ENCODE measurements around the gene CTAGE8. TPM values are rescaled to one million over a fixed set of nuclear protein-coding genes. Genes with fewer than 3 reads are reported as not detected.
"Not testable (repeated sequence)": the region's sequence is repeated elsewhere in the genome, so short reads cannot be mapped to it uniquely, and the experiment has no call there.

CTAGE8 gene
- total RNA-seq, 1 donor from 2014 or later = 1.00 TPM

GRCh38 chr7:144287171-144287784 is 18.2 kb upstream of the CTAGE8 start:
- H3K4me3 Mint-ChIP-seq; intact Hi-C loops (cut with micrococcal nuclease); H3K9me3 Mint-ChIP-seq; H3K36me3 Mint-ChIP-seq (ENCODE audit: low read depth); H3K27me3 Mint-ChIP-seq; H3K27ac Mint-ChIP-seq; ATAC-seq (ENCODE audit: low read depth); CTCF ChIA-PET; POLR2A ChIA-PET; DNase-seq; H3K4me1 Mint-ChIP-seq: not testable (repeated sequence)

- H3K27me3 Mint-ChIP-seq, CTCF ChIA-PET: not testable (repeated sequence)
These were observed 14.6 kb upstream of the CTAGE8 start for GRCh38 chr7:144283716-144284115.

GRCh38 chr7:144282490-144282889 is 13.4 kb upstream of the CTAGE8 start:
- POLR2A ChIA-PET; CTCF ChIA-PET; H3K4me3 Mint-ChIP-seq; H3K27me3 Mint-ChIP-seq; H3K4me1 Mint-ChIP-seq; H3K27ac Mint-ChIP-seq; ATAC-seq (ENCODE audit: low read depth); intact Hi-C loops (cut with micrococcal nuclease); H3K9me3 Mint-ChIP-seq; H3K36me3 Mint-ChIP-seq (ENCODE audit: low read depth); DNase-seq: not testable (repeated sequence)

More at GRCh38 chr7:144283716-144284115, 14.6 kb upstream of the CTAGE8 start:
- H3K27ac Mint-ChIP-seq; POLR2A ChIA-PET; ATAC-seq (ENCODE audit: low read depth); H3K36me3 Mint-ChIP-seq (ENCODE audit: low read depth); H3K9me3 Mint-ChIP-seq; H3K4me3 Mint-ChIP-seq; intact Hi-C loops (cut with micrococcal nuclease); DNase-seq; H3K4me1 Mint-ChIP-seq: not testable (repeated sequence)

GRCh38 chr7:144281981-144282380 is 12.9 kb upstream of the CTAGE8 start:
- DNase-seq; H3K4me1 Mint-ChIP-seq; intact Hi-C loops (cut with micrococcal nuclease); ATAC-seq (ENCODE audit: low read depth); CTCF ChIA-PET; H3K27ac Mint-ChIP-seq; H3K27me3 Mint-ChIP-seq; POLR2A ChIA-PET; H3K9me3 Mint-ChIP-seq; H3K36me3 Mint-ChIP-seq (ENCODE audit: low read depth); H3K4me3 Mint-ChIP-seq: not testable (repeated sequence)

GRCh38 chr7:144280010-144280409 is 10.9 kb upstream of the CTAGE8 start:
- CTCF ChIA-PET; DNase-seq; H3K27ac Mint-ChIP-seq; H3K4me1 Mint-ChIP-seq; H3K9me3 Mint-ChIP-seq; POLR2A ChIA-PET; H3K27me3 Mint-ChIP-seq; H3K4me3 Mint-ChIP-seq; H3K36me3 Mint-ChIP-seq (ENCODE audit: low read depth); ATAC-seq (ENCODE audit: low read depth); intact Hi-C loops (cut with micrococcal nuclease): not testable (repeated sequence)

- POLR2A ChIA-PET; H3K27ac Mint-ChIP-seq; DNase-seq; CTCF ChIA-PET; ATAC-seq (ENCODE audit: low read depth); H3K27me3 Mint-ChIP-seq; H3K4me1 Mint-ChIP-seq; H3K4me3 Mint-ChIP-seq; H3K36me3 Mint-ChIP-seq (ENCODE audit: low read depth); intact Hi-C loops (cut with micrococcal nuclease); H3K9me3 Mint-ChIP-seq: not testable (repeated sequence)
These were observed 6.2 kb upstream of the CTAGE8 start for GRCh38 chr7:144275281-144275680.

GRCh38 chr7:144264692-144265091 is 4.4 kb downstream of the CTAGE8 start, which contains the start of gene OR2A7:
Gene OR2A7 (minus strand): TSS chr7:144264792. CDS start chr7:144259628, 5,164 bp downstream.
- ATAC-seq (ENCODE audit: low read depth); H3K36me3 Mint-ChIP-seq (ENCODE audit: low read depth); POLR2A ChIA-PET; H3K4me1 Mint-ChIP-seq; H3K27ac Mint-ChIP-seq; H3K4me3 Mint-ChIP-seq; H3K9me3 Mint-ChIP-seq; DNase-seq; H3K27me3 Mint-ChIP-seq; CTCF ChIA-PET; intact Hi-C loops (cut with micrococcal nuclease): not testable (repeated sequence)

- H3K4me3 Mint-ChIP-seq; DNase-seq; intact Hi-C loops (cut with micrococcal nuclease); H3K4me1 Mint-ChIP-seq; H3K27ac Mint-ChIP-seq; H3K9me3 Mint-ChIP-seq; CTCF ChIA-PET; H3K27me3 Mint-ChIP-seq; H3K36me3 Mint-ChIP-seq (ENCODE audit: low read depth); POLR2A ChIA-PET; ATAC-seq (ENCODE audit: low read depth): not testable (repeated sequence)
These were observed 7.0 kb downstream of the CTAGE8 start for GRCh38 chr7:144262128-144262527.

- H3K36me3 Mint-ChIP-seq (ENCODE audit: low read depth); POLR2A ChIA-PET; CTCF ChIA-PET; H3K27me3 Mint-ChIP-seq; DNase-seq; ATAC-seq (ENCODE audit: low read depth); H3K4me1 Mint-ChIP-seq; intact Hi-C loops (cut with micrococcal nuclease); H3K4me3 Mint-ChIP-seq; H3K27ac Mint-ChIP-seq; H3K9me3 Mint-ChIP-seq: not testable (repeated sequence)
These were observed 10.0 kb downstream of the CTAGE8 start for GRCh38 chr7:144259067-144259466.
